GM12873 (cell line): ENCODE data around the gene ARMC3.

Source experiments
- TF ChIP-seq, protein P1 (sequence below): IDR thresholded peaks from 2 replicates; pipeline ENCODE4 v1.5.1; 2012; ENCODE audit warnings: low read depth, mild to moderate bottlenecking, moderate library complexity, low read length, control low read depth; ENCODE audit not compliant: insufficient read depth; ENCODE audit errors: missing control alignments

ARMC3 gene

DNA sequence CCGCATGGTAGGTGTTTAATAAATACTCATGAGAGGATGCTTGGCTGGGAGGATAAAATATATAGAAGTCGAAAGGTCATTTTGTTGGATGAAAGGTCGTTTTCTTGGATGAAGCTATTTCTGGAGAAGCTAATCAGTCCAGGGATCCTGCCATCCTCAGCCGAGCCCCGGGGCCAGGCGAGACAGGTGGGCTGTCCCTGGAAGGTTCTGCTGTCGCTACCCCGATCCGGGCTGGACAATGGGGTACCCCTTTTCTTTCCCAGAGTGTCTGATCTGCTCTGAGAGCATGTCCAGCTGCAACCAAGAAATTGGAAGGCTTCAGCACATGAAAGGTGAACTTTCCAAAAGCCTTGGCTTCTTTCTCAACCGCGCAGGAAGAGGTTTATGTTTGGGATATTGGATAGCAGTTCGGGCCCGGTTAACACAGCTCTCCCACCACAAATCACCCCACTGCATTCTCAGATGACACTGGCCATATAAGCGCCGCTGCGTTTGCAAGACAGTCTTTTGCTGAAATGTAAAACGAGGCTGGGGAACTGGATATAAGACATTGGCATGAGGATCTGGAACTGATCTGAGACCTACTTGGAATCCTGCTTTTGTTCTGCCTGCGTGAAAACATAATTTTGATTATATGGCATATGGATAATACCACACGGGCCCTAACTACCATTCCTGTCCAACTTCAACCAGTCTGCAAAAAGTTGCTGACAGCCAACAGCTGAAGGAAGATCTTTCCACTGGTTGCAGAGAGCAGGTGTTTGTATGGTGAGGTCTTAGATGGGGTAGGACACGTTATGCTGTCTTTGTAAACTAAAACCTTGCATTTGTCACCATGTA lies 136.3 kb downstream of the ARMC3 start:
- TF ChIP-seq, protein P1, sequence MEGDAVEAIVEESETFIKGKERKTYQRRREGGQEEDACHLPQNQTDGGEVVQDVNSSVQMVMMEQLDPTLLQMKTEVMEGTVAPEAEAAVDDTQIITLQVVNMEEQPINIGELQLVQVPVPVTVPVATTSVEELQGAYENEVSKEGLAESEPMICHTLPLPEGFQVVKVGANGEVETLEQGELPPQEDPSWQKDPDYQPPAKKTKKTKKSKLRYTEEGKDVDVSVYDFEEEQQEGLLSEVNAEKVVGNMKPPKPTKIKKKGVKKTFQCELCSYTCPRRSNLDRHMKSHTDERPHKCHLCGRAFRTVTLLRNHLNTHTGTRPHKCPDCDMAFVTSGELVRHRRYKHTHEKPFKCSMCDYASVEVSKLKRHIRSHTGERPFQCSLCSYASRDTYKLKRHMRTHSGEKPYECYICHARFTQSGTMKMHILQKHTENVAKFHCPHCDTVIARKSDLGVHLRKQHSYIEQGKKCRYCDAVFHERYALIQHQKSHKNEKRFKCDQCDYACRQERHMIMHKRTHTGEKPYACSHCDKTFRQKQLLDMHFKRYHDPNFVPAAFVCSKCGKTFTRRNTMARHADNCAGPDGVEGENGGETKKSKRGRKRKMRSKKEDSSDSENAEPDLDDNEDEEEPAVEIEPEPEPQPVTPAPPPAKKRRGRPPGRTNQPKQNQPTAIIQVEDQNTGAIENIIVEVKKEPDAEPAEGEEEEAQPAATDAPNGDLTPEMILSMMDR, result no peak

DNA sequence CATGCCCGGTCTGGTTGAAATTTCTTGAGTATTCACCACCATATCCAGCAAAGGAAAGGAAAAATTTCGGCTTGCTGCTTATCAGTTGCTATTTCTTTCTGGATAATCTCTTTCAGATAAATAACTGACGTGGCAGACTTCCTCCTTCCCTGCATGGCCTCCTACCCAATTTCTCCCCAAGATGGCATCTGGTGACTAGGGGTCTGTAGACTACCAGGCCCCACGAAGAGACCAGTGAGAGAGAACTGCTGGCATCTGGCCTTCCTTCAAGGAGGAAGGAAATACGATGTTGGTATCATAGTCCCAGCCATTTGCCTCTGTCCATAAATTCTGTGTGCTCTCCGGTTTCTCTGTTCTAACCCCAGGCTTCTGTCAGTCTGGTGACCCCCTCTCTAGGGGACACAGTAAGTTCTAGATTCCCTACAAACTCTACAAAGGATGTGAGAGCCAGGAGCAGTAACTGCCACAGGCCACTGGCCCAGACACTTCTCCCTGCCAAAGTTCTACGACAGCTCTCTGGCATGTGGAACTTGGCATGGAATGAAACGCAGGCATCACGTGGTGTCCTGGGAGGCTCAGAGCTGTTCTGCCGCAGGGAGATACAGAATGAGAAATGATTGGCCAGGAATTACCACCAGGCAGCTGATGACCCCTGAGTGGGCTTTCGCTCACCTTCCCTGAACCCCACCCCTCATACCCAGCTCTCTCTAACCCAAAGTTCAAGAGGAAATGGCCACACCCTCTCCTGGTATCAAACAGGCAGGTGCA lies 137.5 kb downstream of the ARMC3 start:
- TF ChIP-seq, protein P1, result no peak

DNA sequence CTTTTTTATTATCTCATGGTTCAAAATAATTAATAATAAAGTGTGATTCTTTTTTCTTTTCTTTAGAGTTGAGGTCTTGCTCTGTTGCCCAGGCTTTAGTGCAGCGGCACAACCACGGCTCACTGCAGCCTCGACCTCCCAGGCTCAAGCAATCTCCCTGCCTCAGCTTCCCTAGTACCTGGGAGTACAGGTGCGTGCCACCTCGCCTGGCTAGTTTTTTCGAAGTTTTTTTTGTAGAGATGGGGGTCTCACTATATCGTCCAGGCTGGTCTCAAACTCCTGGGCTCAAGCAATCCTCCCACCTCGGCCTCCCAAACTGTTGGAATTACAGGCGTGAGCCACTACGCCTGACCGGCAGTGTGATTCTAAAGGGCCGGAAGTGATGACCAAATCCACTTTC lies 139.5 kb downstream of the ARMC3 start:
- TF ChIP-seq, protein P1, result no peak

DNA sequence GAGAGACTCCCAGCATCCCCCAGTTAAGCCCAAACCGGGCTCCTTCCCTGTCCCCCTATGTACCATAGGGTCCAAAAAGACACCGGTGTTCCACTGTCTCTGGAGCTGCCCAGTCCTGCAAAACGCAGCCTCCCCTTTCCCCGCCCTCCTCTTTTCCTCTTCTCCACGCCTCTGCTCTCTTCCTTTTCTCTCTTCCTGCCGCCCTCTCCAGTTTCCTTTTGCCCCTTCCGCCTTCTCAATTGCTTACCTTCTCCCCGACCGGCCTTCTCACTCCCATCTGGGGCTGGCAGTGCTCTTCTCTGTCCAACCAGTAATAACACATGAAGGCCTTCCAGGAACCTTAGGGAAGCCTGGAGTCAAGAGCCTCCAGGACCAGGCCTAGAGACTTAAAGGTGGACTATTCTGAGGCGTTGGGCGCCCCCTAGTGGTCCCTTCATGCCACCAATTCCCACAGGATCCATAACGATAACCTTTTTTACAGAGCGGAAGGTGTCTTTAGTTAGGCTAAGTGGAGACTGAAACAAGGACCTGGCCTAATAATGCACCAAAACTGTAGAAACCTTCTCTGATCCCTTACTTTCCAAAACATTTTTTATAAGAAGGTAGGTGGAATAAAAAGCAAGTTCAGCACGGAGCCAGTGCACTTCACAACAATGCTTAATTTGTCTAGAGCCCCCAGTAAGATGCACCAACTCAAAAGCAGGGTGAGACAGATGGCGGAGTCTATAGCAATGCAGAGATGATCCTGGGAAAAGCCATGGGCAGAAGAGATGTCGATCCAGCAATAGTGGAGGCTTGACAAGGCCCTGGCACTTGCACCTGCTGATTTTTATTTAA lies 140.3 kb downstream of the ARMC3 start:
- TF ChIP-seq, protein P1, result peak; percentile 87

DNA sequence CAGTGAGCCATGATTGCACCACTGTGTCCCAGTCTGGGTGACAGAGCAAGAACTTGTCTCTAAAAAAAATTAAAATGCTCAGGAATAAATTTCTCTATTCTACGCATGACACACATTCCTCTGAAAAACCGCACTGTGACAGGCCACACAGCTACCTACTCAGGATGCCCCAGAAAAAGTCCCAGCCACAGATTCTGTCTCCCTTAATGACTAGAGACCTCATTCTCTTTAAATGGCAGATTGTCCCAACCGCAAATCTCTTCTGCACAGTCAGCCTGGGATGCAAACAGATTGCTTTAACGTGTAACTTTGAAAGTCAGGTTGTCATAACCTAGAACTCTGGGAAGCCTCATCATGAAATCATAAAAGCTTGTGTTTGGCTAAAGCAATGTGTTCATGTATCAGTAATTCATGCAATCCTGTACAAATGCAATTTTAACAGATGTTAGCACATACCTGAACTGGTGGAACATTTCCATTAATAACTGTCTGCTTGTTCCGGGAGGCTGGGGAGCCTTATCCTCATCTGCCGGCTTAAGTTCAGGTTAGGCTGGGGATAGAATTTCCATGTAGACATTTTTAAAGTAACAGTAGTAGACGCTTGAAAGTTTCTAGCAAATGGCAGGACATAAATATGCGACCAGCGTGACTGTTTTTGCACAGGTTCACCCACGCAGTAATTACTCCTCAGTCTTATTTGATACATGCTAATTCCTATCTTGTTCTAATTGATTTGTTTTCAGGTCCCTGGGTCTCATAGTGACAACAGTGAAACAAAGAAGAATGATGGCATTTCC lies 141.4 kb downstream of the ARMC3 start:
- TF ChIP-seq, protein P1, result no peak

DNA sequence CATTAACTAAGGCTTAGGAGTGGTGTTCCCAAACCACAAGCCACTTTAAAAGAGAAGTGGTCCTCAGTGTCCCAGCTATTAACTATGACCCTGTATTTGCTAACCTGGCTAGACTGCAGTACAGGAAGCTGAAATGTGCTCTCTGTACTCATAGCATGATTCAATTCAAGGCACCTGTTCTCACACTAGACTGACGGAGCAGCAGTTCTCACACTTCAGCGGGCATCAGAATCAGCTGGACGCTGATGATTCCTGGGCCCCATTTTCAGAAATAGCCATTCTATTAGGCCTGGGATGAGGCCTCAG lies 143.0 kb downstream of the ARMC3 start:
- TF ChIP-seq, protein P1, result no peak
